OCI-M1 (cell line): ENCODE data around the gene RALB.
"Not testable (repeated sequence)": the region's sequence is repeated elsewhere in the genome, so short reads cannot be mapped to it uniquely, and the experiment has no call there.

Source experiments
- DNase-seq: peaks from one replicate; lab custom pipeline; 2025; lab: John Stamatoyannopoulos, UW

The RALB gene

GRCh38 chr2:120243211-120243610 lies 9.4 kb upstream of the RALB start:
- DNase-seq, result no peak

- DNase-seq, result no peak
Observed at GRCh38 chr2:120243875-120244553, 8.6 kb upstream of the RALB start.

DNA sequence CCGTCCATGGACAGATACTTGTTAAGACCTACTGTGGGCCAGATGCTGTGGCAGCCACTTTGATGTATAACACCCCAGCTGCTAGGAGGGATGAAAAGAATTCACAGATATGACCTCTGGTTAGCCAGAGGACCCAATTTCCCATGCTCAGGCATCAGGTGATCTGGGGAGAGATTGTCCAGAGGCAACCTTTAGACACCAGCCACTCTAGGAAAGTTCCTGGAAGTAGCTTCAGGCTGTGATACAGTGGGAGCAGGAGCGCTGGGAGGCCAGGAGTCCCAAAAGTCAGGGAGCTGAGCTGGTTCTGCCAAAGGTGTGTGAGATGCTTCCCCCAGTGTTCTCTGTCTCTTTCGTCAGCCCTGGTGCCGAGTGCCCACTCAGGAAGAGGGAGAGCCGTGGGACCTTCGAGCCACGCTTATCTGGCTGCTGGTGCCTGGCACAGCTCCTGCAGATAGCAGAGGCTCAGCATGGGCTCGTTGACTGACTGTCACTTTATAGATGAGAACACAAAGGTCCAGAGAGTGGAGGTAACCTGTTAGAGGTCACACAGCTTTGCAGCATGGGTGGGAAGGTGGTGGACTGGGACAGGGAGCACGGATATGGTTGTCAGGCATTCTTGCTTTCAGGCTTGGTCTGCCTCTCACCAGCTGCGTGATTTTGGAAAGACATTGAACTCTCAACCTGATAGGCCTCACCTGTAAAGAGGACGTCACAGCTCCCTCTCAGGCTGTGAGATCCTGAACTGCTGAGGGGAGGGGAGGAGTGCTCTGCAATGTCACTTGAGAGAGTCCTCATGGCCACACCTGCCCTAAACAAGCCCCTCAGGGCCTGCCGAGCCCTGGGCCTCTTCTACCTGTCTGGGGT lies 7.8 kb upstream of the RALB start:
- no peak for DNase-seq

GRCh38 chr2:120245520-120246332 lies 6.9 kb upstream of the RALB start:
- DNase-seq, result no peak

- DNase-seq, result no peak
Observed at GRCh38 chr2:120246546-120247300, 5.9 kb upstream of the RALB start.

GRCh38 chr2:120247851-120248250 lies 4.8 kb upstream of the RALB start:
- DNase-seq, result no peak

- DNase-seq, result no peak
Observed at GRCh38 chr2:120250640-120251039, 2.0 kb upstream of the RALB start.

DNA sequence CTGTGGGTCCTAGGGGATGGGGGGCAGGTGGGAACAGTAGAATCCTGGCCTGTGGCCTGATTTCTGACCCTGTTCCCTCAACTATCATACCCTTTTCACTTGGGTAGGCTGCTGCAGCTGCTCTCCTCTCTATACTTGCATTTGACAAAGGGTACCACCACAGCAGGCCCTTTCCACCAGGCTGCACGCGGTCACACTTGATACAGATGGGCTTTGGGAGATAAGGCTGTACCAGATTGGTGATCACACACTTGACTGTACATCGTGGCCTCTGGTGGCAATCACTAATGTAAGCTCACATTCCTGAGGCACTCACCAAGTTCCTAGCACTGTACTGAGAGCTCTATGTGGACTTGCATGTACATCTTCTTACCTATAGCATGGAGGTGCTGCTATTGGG lies 1.6 kb upstream of the RALB start:
- peak; percentile 63 for DNase-seq

GRCh38 chr2:120251880-120252224 lies 800 bp upstream of the RALB start:
- DNase-seq, result peak; percentile 86

DNA sequence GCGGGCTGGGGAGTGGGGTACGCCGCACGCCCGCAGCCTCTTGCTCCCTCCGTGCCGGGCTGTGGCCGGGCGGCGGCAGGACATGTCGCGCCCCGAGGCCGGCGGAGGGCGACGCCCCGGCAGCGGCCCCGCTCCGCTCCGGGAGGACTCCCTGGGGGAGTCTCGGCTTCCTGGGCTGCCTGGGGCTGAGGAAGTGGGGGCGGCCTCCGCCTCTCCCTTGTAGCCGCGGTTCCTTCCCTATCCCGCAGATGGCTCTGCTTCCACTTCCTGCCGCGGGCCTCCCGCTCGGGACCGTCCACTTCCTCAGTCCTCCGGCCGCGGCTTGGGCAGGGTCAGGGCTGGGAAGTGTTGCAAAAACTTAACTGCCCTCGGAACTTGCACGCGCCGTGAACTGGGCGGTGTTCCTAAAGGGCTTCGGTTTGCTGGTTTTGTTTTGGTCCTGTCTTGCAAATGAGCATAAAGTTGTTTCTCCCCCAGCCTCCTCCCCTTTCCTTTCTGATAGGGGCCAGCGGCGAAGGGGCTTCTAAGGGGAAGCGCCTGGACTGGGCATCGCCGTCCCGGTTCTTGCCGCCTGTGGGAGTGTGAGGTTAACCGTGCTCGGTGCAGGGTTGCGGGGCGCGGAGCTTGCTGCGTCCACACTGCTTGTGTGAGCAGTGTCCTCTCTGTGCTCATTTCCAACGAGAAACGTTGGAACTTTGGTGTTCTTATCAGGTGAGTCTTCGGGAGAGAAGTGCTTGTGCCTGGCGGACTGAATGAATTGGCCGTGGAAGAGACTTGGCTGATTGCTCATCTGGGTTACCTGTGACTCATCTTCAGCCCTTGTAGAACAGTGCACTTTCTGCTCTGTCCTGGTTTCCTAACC lies 600 bp downstream of the RALB start:
- DNase-seq, result peak; percentile 86

- no peak for DNase-seq
Observed at GRCh38 chr2:120254178-120254577, 1.5 kb downstream of the RALB start.

GRCh38 chr2:120255071-120255470 lies 2.4 kb downstream of the RALB start:
- DNase-seq, result no peak

DNA sequence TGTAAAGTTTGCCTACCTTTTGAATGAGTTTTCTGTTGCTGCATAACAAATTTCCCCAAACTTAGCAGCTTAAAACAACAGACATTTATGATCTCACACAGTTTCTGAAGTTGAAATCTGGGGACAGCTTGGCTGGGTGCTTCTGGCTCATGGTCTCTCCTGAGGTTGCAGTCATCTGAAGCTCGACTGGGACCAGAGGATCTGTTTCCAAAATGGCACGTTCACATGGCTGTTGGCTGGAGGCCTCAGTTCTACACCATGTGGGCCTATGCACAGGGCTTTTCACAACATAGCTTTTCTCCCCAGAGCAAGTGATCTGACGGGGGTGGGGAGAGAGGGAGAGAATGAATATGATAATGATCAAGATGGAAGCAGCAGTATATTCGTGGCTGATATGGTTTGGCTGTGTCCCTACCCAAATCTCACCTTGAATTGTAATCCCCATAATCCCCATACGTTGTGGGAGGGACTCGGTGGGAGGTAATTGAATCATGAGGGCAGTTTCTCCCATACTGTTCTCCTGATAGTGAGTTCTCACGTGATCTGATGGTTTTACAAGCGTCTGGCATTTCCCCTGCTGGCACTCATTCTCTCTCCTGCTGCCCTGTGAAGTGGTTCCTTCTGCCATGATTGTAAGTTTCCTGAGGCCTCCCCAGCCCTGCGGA lies 3.5 kb downstream of the RALB start:
- DNase-seq, result no peak

DNA sequence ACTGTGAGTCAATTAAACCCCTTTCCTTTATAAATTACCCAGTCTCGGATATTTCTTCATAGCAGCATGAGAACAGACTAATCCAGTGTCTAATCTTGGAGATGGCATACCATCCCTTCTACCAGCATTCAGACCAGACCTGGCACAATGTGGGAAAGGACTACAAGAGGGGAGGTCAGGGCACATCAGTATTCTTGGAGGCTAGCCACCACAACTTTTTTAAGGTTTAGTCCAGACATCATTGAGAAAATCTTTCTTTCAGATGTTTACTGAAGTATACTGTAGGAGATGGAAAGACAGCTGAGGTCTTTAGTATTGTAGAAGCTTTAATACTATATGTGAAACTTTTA lies 4.0 kb downstream of the RALB start:
- DNase-seq, result no peak

DNA sequence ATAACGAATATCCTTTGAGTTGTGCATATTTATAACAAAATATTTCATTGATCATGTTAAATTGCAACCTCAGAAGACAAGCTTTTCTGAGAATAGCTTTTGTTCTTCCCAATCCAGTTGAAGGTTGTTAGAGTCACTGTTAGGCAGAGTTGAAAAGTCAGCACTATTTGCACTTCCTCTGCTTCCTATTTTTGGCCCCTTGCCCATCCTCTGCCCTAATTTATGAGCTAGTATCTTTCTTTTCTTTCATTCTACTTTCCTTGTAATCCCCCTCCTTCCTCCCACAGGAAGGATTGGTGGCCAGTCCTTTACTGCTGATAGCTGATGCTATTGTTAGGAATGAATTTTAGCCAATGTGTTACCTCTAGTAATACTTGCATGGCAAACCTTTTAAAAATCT lies 4.9 kb downstream of the RALB start:
- peak; percentile 76 for DNase-seq

DNA sequence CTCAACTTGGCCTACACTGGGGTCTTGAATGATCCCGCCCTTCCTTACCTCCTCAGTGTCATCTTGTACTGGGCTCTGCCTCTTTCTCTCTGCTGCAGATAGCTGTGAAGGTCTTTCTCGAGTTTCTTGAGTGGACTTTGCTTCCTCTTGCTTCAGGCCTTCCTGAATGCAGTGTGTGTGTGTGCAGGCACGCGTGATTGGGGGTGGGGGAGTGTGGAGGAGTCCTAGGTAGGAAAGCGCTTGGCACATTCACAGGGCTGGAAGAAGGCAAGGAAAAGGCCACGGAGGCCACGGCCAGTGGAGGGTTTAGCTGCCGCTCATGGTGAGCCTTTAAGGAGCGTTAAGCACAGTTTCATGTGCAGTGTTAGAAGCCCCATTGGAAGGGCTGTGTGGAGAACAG lies 5.5 kb downstream of the RALB start:
- DNase-seq, result no peak

DNA sequence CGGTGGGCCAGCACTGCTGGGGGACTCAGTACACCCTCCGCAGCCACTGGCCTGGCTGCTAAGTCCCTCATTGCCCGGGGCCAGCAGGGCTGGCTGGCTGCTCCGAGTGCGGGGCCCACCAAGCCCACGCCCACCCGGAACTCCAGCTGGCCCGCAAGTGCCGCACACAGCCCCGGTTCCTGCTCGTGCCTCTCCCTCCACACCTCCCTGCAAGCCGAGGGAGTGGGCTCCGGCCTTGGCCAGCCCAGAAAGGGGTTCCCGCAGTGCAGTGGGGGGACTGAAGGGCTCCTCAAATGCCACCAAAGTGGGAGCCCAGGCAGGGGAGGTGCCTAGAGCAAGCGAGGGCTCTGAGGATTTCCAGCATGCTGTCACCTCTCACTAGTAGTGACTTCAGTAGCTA lies 7.3 kb downstream of the RALB start:
- not testable (repeated sequence) for DNase-seq

GRCh38 chr2:120260736-120261135 lies 8.1 kb downstream of the RALB start:
- no peak for DNase-seq

- DNase-seq, result peak; percentile 60
Observed at GRCh38 chr2:120261387-120262006, 8.8 kb downstream of the RALB start.

GRCh38 chr2:120262150-120262549 lies 9.5 kb downstream of the RALB start:
- DNase-seq, result no peak
